IMR-90 (cell line): ENCODE results near the gene MAPK8IP3. TPM values are rescaled to one million over a fixed set of nuclear protein-coding genes. Genes with fewer than 3 reads are reported as not detected.

Experiments
- ATAC-seq: fragments of 200-7000 bp; cut with Tn5 transposase; 2 replicates; pipeline ENCODE4 v1.9.1; 2020; ENCODE audit warnings: low read depth, mild to moderate bottlenecking, moderate library complexity
- BruUV-seq: library from RNA; stranded (reverse); fragments of 400-500 nt; replicated peaks from 2 replicates; lab custom pipeline; 2021; lab: Mats Ljungman, UMichigan
- CTCF ChIA-PET: fragments of 300-600 bp; formaldehyde crosslinking; extraction: SDS; loops from one replicate; lab custom pipeline; 2021; ENCODE audit warnings: antibody characterized with exemption; lab: Yijun Ruan, JAX
- POLR2A ChIA-PET: fragments of 300-600 bp; sonication (Branson Sonifier 250); formaldehyde crosslinking; loops from one replicate; lab custom pipeline; 2022; ENCODE audit warnings: antibody characterized with exemption; ENCODE audit not compliant: unreplicated experiment; lab: Charles Lee
- DNase-seq: peaks from one replicate; pipeline ENCODE4 v3.0.0; 2013
- H2AFZ ChIP-seq: replicated peaks from 2 replicates; pipeline ENCODE3; 2013; ENCODE audit warnings: low read length, mild to moderate bottlenecking; ENCODE audit not compliant: poor library complexity
- H2AK5ac ChIP-seq: 2 replicates; pipeline ENCODE4 v1.6.1; 2013; ENCODE audit warnings: low read depth, low read length, inconsistent platforms
- H2AK9ac ChIP-seq: replicated peaks from 2 replicates; pipeline ENCODE3; 2013; ENCODE audit warnings: mild to moderate bottlenecking, low read depth, low read length, moderate library complexity; ENCODE audit not compliant: poor library complexity
- H2BK120ac ChIP-seq: 2 replicates; pipeline ENCODE4 v1.6.1; 2013; ENCODE audit warnings: low read depth, low read length, inconsistent platforms
- H2BK15ac ChIP-seq: 3 replicates; pipeline ENCODE4 v1.6.1; 2013; ENCODE audit warnings: low read depth, low read length, inconsistent platforms
- H2BK20ac ChIP-seq: 2 replicates; pipeline ENCODE4 v1.6.1; 2013; ENCODE audit warnings: low read depth, mild to moderate bottlenecking, inconsistent platforms, low read length, moderate library complexity
- H2BK5ac ChIP-seq: 2 replicates; pipeline ENCODE4 v1.6.1; 2013; ENCODE audit warnings: mild to moderate bottlenecking, low read depth, low read length, inconsistent platforms; ENCODE audit not compliant: poor library complexity, severe bottlenecking
- H3K14ac ChIP-seq: replicated peaks from 2 replicates; pipeline ENCODE4 v1.6.1; 2013; ENCODE audit warnings: low read depth, low read length, inconsistent platforms
- H3K18ac ChIP-seq: 2 replicates; pipeline ENCODE4 v1.6.1; 2013; ENCODE audit warnings: low read depth, low read length, control low read depth
- H3K23ac ChIP-seq: 2 replicates; pipeline ENCODE4 v1.6.1; 2013; ENCODE audit warnings: low read depth, low read length, inconsistent platforms
- H3K27ac ChIP-seq: 2 replicates; pipeline ENCODE4 v1.5.1; 2013; ENCODE audit warnings: mild to moderate bottlenecking, control low read depth, low read length; ENCODE audit not compliant: insufficient read depth
- H3K27me3 ChIP-seq: 2 replicates; pipeline ENCODE4 v1.6.1; 2013; ENCODE audit warnings: low read length; ENCODE audit not compliant: control insufficient read depth, insufficient read depth
- H3K36me3 ChIP-seq: 2 replicates; pipeline ENCODE4 v1.6.1; 2013; ENCODE audit warnings: low read length, mixed read lengths; ENCODE audit not compliant: control insufficient read depth, insufficient read depth
- H3K4ac ChIP-seq: 2 replicates; pipeline ENCODE4 v1.6.1; 2013; ENCODE audit warnings: low read depth, low read length, inconsistent platforms
- H3K4me1 ChIP-seq: 2 replicates; pipeline ENCODE4 v1.6.1; 2013; ENCODE audit warnings: low read length, mixed read lengths; ENCODE audit not compliant: control insufficient read depth, insufficient read depth
- H3K4me2 ChIP-seq: 2 replicates; pipeline ENCODE4 v1.6.1; 2013; ENCODE audit warnings: low read depth, mild to moderate bottlenecking, control low read depth, low read length, moderate library complexity
- H3K4me3 ChIP-seq: 2 replicates; pipeline ENCODE4 v1.5.1; 2013; ENCODE audit warnings: low read depth, mild to moderate bottlenecking, control low read depth, low read length, moderate library complexity; ENCODE audit not compliant: insufficient read depth
- H3K56ac ChIP-seq: 2 replicates; pipeline ENCODE4 v1.6.1; 2013; ENCODE audit warnings: low read length, inconsistent platforms; ENCODE audit not compliant: insufficient read depth; ENCODE audit errors: extremely low read depth
- H3K79me1 ChIP-seq, 2 experiments: 2 replicates each; pipeline ENCODE4 v1.6.1; 2013; ENCODE audit warnings: low read length in 2 of 2, inconsistent platforms in 1 of 2, low read depth in 1 of 2
- H3K9ac ChIP-seq: 2 replicates; pipeline ENCODE4 v1.6.1; 2013; ENCODE audit warnings: low read depth, low read length, control low read depth
- H3K9me1 ChIP-seq: 2 replicates; pipeline ENCODE4 v1.6.1; 2013; ENCODE audit warnings: low read length, inconsistent platforms; ENCODE audit not compliant: insufficient read depth
- H3K9me3 ChIP-seq: 2 replicates; pipeline ENCODE4 v1.6.1; 2013; ENCODE audit warnings: low read length; ENCODE audit not compliant: control insufficient read depth, insufficient read depth
- H4K20me1 ChIP-seq: 2 replicates; pipeline ENCODE4 v1.6.1; 2013; ENCODE audit warnings: low read length, inconsistent platforms; ENCODE audit not compliant: insufficient read depth
- H4K5ac ChIP-seq: 2 replicates; pipeline ENCODE4 v1.6.1; 2013; ENCODE audit warnings: mild to moderate bottlenecking, low read depth, low read length, control low read depth
- H4K8ac ChIP-seq, 2 experiments: 2 replicates each; pipeline ENCODE4 v1.6.1; 2013; ENCODE audit warnings: low read depth in 2 of 2, low read length in 2 of 2, control low read depth in 1 of 2, inconsistent platforms in 1 of 2
- H4K91ac ChIP-seq: 2 replicates; pipeline ENCODE4 v1.6.1; 2013; ENCODE audit warnings: low read depth, low read length, inconsistent platforms; ENCODE audit not compliant: insufficient read depth
- BHLHE40 ChIP-seq: fragments of 150-350 bp; IDR thresholded peaks from 2 replicates; pipeline ENCODE4 v1.6.1; 2016; ENCODE audit warnings: mild to moderate bottlenecking, low read depth, low read length
- RCOR1 ChIP-seq: IDR thresholded peaks from 2 replicates; pipeline ENCODE4 v1.6.1; 2012; ENCODE audit warnings: mild to moderate bottlenecking, low read length, improper control_type of control experiment; ENCODE audit not compliant: insufficient replicate concordance
- WGBS, 2 experiments: methylation state at CpG; one replicate each; pipeline versions ENCODE4 v1.1.5 to v1.1.7; 2013; ENCODE audit warnings: missing lambda C conversion rate in 2 of 2; ENCODE audit not compliant: insufficient read length in 1 of 2; ENCODE audit errors: extremely low coverage in 2 of 2; 5-methylcytosine and 5-hydroxymethylcytosine counted together
- dilution Hi-C: fragments of 300-500 bp; cut with HindIII; formaldehyde crosslinking; loops from one replicate; pipeline ENCODE4 v1.14.3; 2018; ENCODE audit warnings: low sequenced_read_pairs; ENCODE audit not compliant: unreplicated experiment
- in situ Hi-C: fragments of 300-500 bp; cut with MboI; formaldehyde crosslinking; loops from 3 replicates; pipeline ENCODE4 v1.14.3; 2019; ENCODE audit warnings: low sequenced_read_pairs, inconsistent platforms, mixed read lengths
- intact Hi-C: fragments of 100-400 bp; cut with micrococcal nuclease; formaldehyde crosslinking; loops from 2 replicates; pipeline ENCODE4 v1.10.0; 2022
- polyA plus RNA-seq, 3 experiments: library from polyadenylated mRNA; depleted of rRNA; stranded (reverse); fragments of >200 nt; gene quantifications; 2 replicates each; pipeline ENCODE4 v1.2.3, GENCODE V29; 2012; ENCODE audit warnings: low replicate concordance in 1 of 3
- total RNA-seq: library from RNA; depleted of rRNA; stranded (reverse); fragments of >200 nt; gene quantifications from 2 replicates; pipeline ENCODE4 v1.2.3, GENCODE V29; 2012

MAPK8IP3 gene
- total and polyA plus RNA-seq, 2 of the 4 experiments (the other 2 are of a cell fraction), result 17.0 to 69.1 TPM

DNA sequence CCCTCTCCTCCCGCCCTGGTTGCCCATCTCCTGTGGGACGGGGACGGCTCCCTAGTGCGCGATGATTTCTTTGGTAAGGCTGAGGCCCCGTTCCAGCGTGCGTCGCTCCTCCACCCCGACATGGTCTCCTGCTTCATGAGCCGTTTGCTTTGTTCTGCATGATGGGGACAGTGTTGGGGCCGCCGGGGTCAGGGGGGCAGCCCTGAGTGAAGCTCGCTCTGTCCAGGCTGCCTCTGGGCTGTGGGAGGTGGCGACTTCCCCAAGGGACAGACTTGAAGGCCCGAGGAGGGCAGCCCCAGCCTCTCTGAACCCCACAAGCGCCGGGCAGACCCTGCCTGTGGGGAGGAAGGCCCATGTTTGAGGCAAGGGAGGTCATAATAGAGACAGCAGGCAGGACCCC lies 52.9 kb downstream of the MAPK8IP3 start:
- Histone ChIP-seq H3K4ac (no peak overlapping the region), H4K91ac (no peak overlapping the region), H3K27me3 (no peaks in the 10 kb centered on the region), H4K8ac (no peak overlapping the region), H3K14ac (no peak overlapping the region), H4K5ac (no peak overlapping the region), H2BK20ac (no peak overlapping the region), H3K23ac (no peak overlapping the region), H3K4me1 (no peaks in the 10 kb centered on the region), H3K79me1 (0 out of 4 replicates have a peak, but pooled peaks cover 0 to 4% of the 10 kb centered on the region in 2 experiments), H3K4me3 (no peak overlapping the region), H3K36me3 (peaks cover 60% of the 10 kb centered on the region), H3K18ac (no peak overlapping the region), H2BK15ac (no peak overlapping the region), H3K4me2 (no peak overlapping the region), H2AFZ (no peak overlapping the region), H3K9me3 (no peaks in the 10 kb centered on the region), H4K20me1 (no peaks in the 10 kb centered on the region), H3K27ac (no peak overlapping the region), H2BK120ac (no peak overlapping the region), H3K9me1 (no peaks in the 10 kb centered on the region), H3K9ac (no peak overlapping the region), H2AK9ac (no peak overlapping the region), H2BK5ac (no peak overlapping the region), H3K56ac (no peak overlapping the region), H2AK5ac (no peak overlapping the region)
- ATAC-seq, result no peak
- DNase-seq, result no peak
- in situ Hi-C loops, result no loop called here
- intact Hi-C loops, result no loop called here
- 90% methylated on average over 9 of the region's 18 CpGs; no CpG with 5 or more reads in 1 of the 2 experiments for WGBS, 2 experiments
- dilution Hi-C loops, result no loop called here
- CTCF ChIA-PET, result no interaction called here
- TF ChIP-seq RCOR1 (no peak), BHLHE40 (no peak)
- no TSS peak for BruUV-seq
- POLR2A ChIA-PET, result no interaction called here
